Measurements from ENCODE around the gene ANGPT4. TPM values are rescaled to one million over a fixed set of nuclear protein-coding genes. Genes with fewer than 3 reads are reported as not detected.

The ANGPT4 gene
- total RNA-seq, 1 experiment from 2014 or later = not detected

DNA sequence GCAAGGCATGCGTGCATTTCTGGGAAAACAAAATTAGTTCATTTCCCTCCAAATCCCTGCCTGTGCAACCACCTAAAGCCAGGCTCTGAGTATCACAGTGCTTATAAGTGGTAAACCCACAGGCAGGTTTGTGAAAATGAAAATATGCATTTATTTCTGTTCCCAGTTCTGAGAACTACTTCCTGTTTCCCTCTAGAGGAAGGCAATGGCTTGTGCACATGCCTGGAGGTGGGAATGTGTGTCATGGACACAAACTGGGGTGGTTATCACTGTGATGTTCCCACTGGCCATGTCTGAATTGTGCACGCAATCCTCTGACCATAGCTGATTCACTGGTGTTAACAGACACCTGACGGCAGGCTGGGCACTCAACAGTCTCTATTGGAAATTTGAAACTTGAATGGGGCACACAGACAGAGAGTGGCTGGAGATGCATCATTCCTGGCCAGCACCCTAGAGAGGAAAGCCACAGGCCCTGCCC, 56.3 kb downstream of the ANGPT4 start:
- BruUV-seq (replicated peaks) = no TSS peak
- Histone ChIP-seq H3K9me3 (ENCODE audit: control insufficient read depth, insufficient read depth, low read depth, low read length) (no peaks in the 10 kb centered on the region), H3K4me1 (ENCODE audit: control insufficient read depth, insufficient read depth, low read length) (peaks cover 7% of the 10 kb centered on the region; the same call in 1 of the 2 replicates), H3K4me3 (ENCODE audit: low read depth in 2 of 2, low read length in 2 of 2) (no peak overlapping the region), H3K27ac (ENCODE audit: low read length) (no peak overlapping the region), H3K27me3 (ENCODE audit: control insufficient read depth, insufficient read depth, low read length) (no peaks in the 10 kb centered on the region), H3K36me3 (ENCODE audit: control insufficient read depth, insufficient read depth, low read length) (no peaks in the 10 kb centered on the region)
- TF ChIP-seq CTCF (IDR thresholded peaks at IDR 0.05) (no peak), POLR2AphosphoS5 (IDR thresholded peaks at IDR 0.05; ENCODE audit: low read depth, low read length) (no peak), SIN3A (IDR thresholded peaks at IDR 0.05; ENCODE audit: borderline replicate concordance, insufficient read depth, low read depth, low read length) (no peak), TCF7L2 (IDR thresholded peaks at IDR 0.05; ENCODE audit: low read depth, low read length) (no peak)
- TF ChIP-seq, protein P1, sequence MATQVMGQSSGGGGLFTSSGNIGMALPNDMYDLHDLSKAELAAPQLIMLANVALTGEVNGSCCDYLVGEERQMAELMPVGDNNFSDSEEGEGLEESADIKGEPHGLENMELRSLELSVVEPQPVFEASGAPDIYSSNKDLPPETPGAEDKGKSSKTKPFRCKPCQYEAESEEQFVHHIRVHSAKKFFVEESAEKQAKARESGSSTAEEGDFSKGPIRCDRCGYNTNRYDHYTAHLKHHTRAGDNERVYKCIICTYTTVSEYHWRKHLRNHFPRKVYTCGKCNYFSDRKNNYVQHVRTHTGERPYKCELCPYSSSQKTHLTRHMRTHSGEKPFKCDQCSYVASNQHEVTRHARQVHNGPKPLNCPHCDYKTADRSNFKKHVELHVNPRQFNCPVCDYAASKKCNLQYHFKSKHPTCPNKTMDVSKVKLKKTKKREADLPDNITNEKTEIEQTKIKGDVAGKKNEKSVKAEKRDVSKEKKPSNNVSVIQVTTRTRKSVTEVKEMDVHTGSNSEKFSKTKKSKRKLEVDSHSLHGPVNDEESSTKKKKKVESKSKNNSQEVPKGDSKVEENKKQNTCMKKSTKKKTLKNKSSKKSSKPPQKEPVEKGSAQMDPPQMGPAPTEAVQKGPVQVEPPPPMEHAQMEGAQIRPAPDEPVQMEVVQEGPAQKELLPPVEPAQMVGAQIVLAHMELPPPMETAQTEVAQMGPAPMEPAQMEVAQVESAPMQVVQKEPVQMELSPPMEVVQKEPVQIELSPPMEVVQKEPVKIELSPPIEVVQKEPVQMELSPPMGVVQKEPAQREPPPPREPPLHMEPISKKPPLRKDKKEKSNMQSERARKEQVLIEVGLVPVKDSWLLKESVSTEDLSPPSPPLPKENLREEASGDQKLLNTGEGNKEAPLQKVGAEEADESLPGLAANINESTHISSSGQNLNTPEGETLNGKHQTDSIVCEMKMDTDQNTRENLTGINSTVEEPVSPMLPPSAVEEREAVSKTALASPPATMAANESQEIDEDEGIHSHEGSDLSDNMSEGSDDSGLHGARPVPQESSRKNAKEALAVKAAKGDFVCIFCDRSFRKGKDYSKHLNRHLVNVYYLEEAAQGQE (IDR thresholded peaks at IDR 0.05; ENCODE audit: insufficient read depth in 1 of 2, low read depth in 2 of 2, low read length in 1 of 2) = no peak
- intact Hi-C loops (cut with micrococcal nuclease; ENCODE audit: unreplicated experiment) = no loop called here
- no peak for ATAC-seq
- ChIA-PET CTCF (no interaction called here), POLR2A (no interaction called here)
- DNase-seq (ENCODE audit: low read depth, low spot score) = no peak
- in situ Hi-C loops (cut with HindIII; ENCODE audit: low pct_unique_long_range_greater_than_20kb, low sequenced_read_pairs) = no loop called here

DNA sequence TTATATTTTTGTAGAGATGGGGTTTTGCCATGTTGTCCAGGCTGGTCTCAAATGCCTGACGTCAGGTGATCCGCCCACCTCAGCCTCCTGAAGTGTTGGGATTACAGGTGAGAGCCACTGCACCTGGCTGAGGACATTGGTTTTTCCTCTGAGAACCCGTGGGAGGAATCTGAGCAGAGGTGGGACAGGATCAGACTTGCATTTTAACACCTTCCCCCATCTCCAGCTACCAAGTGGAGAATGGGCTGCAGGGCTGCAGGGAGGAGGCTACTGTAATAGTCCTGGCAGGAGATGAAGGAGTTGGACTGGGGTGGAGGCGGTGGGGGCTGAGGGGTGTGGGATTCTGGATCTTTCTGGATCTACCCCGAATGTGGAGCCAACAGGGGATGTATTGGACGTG, 58.1 kb downstream of the ANGPT4 start:
- ChIA-PET POLR2A (no interaction called here), CTCF (no interaction called here)
- no peak for DNase-seq (ENCODE audit: low read depth, low spot score)
- BruUV-seq (replicated peaks) = no TSS peak
- intact Hi-C loops (cut with micrococcal nuclease; ENCODE audit: unreplicated experiment) (no loop called here), in situ Hi-C loops (cut with HindIII; ENCODE audit: low pct_unique_long_range_greater_than_20kb, low sequenced_read_pairs) (no loop called here)
- H3K9me3 ChIP-seq (ENCODE audit: control insufficient read depth, insufficient read depth, low read depth, low read length) = no peaks in the 10 kb centered on the region
- H3K36me3 ChIP-seq (ENCODE audit: control insufficient read depth, insufficient read depth, low read length) = no peaks in the 10 kb centered on the region
- H3K27me3 ChIP-seq (ENCODE audit: control insufficient read depth, insufficient read depth, low read length) = no peaks in the 10 kb centered on the region
- peaks cover 7% of the 10 kb centered on the region; the same call in 1 of the 2 replicates for H3K4me1 ChIP-seq (ENCODE audit: control insufficient read depth, insufficient read depth, low read length)
- H3K4me3 ChIP-seq (ENCODE audit: low read depth in 2 of 2, low read length in 2 of 2) = no peak overlapping the region
- no peak for ATAC-seq
- TF ChIP-seq SIN3A (IDR thresholded peaks at IDR 0.05; ENCODE audit: borderline replicate concordance, insufficient read depth, low read depth, low read length) (no peak), TCF7L2 (IDR thresholded peaks at IDR 0.05; ENCODE audit: low read depth, low read length) (no peak), CTCF (IDR thresholded peaks at IDR 0.05) (no peak), POLR2AphosphoS5 (IDR thresholded peaks at IDR 0.05; ENCODE audit: low read depth, low read length) (no peak)
- TF ChIP-seq, protein P1 (IDR thresholded peaks at IDR 0.05; ENCODE audit: insufficient read depth in 1 of 2, low read depth in 2 of 2, low read length in 1 of 2) = no peak
- H3K27ac ChIP-seq (ENCODE audit: low read length) = no peak overlapping the region
